NB4 (cell line): Measurements from ENCODE around the gene WRAP73.

Experiments
- CTCF ChIP-seq: IDR thresholded peaks from one replicate; pipeline ENCODE4 v1.5.1; 2012; ENCODE audit warnings: low read depth, low read length
- MAX ChIP-seq: IDR thresholded peaks from 2 replicates; pipeline ENCODE4 v1.6.1; 2011; ENCODE audit warnings: low read depth, low read length
- POLR2A ChIP-seq: IDR thresholded peaks from 2 replicates; pipeline ENCODE4 v1.6.1; 2011; ENCODE audit warnings: mild to moderate bottlenecking; ENCODE audit not compliant: insufficient read length; ENCODE audit errors: extremely low read depth

- TF ChIP-seq POLR2A: no peak
- no peak for TF ChIP-seq CTCF
- no peak for TF ChIP-seq MAX
Measured at GRCh38 chr1:3603156-3603555, 46.7 kb downstream of the WRAP73 start.
